A673 (cell line): ENCODE results near the gene SOX30. TPM values are rescaled to one million over a fixed set of nuclear protein-coding genes. Genes with fewer than 3 reads are reported as not detected.
"Not testable (repeated sequence)": the region's sequence is repeated elsewhere in the genome, so short reads cannot be mapped to it uniquely, and the experiment has no call there.

Experiments
- Bru-seq: library from RNA; stranded (reverse); fragments of 400-500 nt; gene quantifications from one replicate; lab custom pipeline; 2021; lab: Mats Ljungman, UMichigan
- BruChase-seq, 2 experiments: library from RNA; stranded (reverse); fragments of 400-500 nt; gene quantifications; one replicate each; lab custom pipeline; 2021; lab: Mats Ljungman, UMichigan
- BruUV-seq: library from RNA; stranded (reverse); fragments of 400-500 nt; replicated peaks from 2 replicates; lab custom pipeline; 2021; lab: Mats Ljungman, UMichigan
- CTCF ChIA-PET: fragments of 300-600 bp; sonication (Branson Sonifier 250); formaldehyde crosslinking; loops from one replicate; lab custom pipeline; 2022; ENCODE audit warnings: antibody characterized with exemption; lab: Charles Lee
- POLR2A ChIA-PET: fragments of 300-600 bp; sonication (Branson Sonifier 250); formaldehyde crosslinking; loops from one replicate; lab custom pipeline; 2022; ENCODE audit warnings: antibody characterized with exemption; ENCODE audit not compliant: low non-redundant PET; lab: Charles Lee
- DNase-seq: peaks from one replicate; pipeline ENCODE4 v3.0.0-alpha.2; 2015; ENCODE audit warnings: low spot score
- H3K27ac ChIP-seq: fragments of 200-600 bp; sonication (generic); 2 replicates; pipeline ENCODE4 v1.5.1; 2016; ENCODE audit warnings: mixed run types, low read depth, mild to moderate bottlenecking, mixed read lengths, antibody characterized with exemption, low read length; ENCODE audit not compliant: poor library complexity, severe bottlenecking
- H3K27me3 ChIP-seq: fragments of 200-600 bp; sonication (generic); replicated peaks from 2 replicates; pipeline ENCODE4 v1.6.1; 2017; ENCODE audit warnings: mixed run types, low read depth, mild to moderate bottlenecking, mixed read lengths, antibody characterized with exemption, low read length; ENCODE audit not compliant: insufficient read depth, poor library complexity
- H3K36me3 ChIP-seq: fragments of 200-600 bp; sonication (generic); 2 replicates; pipeline ENCODE4 v1.6.1; 2016; ENCODE audit warnings: mixed run types, mild to moderate bottlenecking, mixed read lengths, antibody characterized with exemption, low read length; ENCODE audit not compliant: insufficient read depth, poor library complexity, severe bottlenecking
- H3K4me1 ChIP-seq: fragments of 200-600 bp; sonication (generic); 2 replicates; pipeline ENCODE4 v1.6.1; 2017; ENCODE audit warnings: mixed run types, mild to moderate bottlenecking, mixed read lengths, antibody characterized with exemption, low read length; ENCODE audit not compliant: insufficient read depth, poor library complexity, severe bottlenecking
- H3K4me3 ChIP-seq: fragments of 200-600 bp; sonication (generic); 2 replicates; pipeline ENCODE4 v1.5.1; 2016; ENCODE audit warnings: low read depth, mixed run types, mild to moderate bottlenecking, mixed read lengths, low read length; ENCODE audit not compliant: poor library complexity, severe bottlenecking
- H3K9me3 ChIP-seq: fragments of 200-600 bp; sonication (generic); 2 replicates; pipeline ENCODE4 v1.6.1; 2016; ENCODE audit warnings: mixed run types, low read depth, mild to moderate bottlenecking, mixed read lengths, antibody characterized with exemption, low read length; ENCODE audit not compliant: poor library complexity, severe bottlenecking
- EZH2 ChIP-seq: fragments of 200-600 bp; sonication (generic); IDR thresholded peaks from 2 replicates; pipeline ENCODE4 v1.6.1; 2017; ENCODE audit warnings: borderline replicate concordance, low read depth, mild to moderate bottlenecking, mixed read lengths, antibody characterized with exemption, low read length; ENCODE audit not compliant: poor library complexity, severe bottlenecking
- intact Hi-C: fragments of 100-400 bp; cut with micrococcal nuclease; formaldehyde crosslinking; loops from one replicate; pipeline ENCODE4 v1.10.0; 2022; ENCODE audit not compliant: unreplicated experiment
- long read RNA-seq: library from polyadenylated mRNA; stranded (forward); transcript quantifications from one replicate; pipeline ENCODE4 v2.0.0, GENCODE V29; 2022
- total RNA-seq: library from RNA; stranded (reverse); gene quantifications from 2 replicates; pipeline ENCODE4 v1.2.3, GENCODE V29; 2021
- TF ChIP-seq, protein P1 (sequence below): fragments of 300-800, 200-600 bp; sonication (generic); conservative IDR thresholded peaks from 2 replicates; pipeline ENCODE4 v1.5.1; 2017; ENCODE audit warnings: low read depth, mild to moderate bottlenecking, antibody characterized with exemption, low read length, moderate library complexity, mixed read lengths

SOX30 gene
- total RNA-seq (not detected in 2 replicates), Bru-seq, nascent RNA (percentile 14 among the genes with signal in this experiment), BruChase-seq, experiment 1, labeled RNA remaining after a 2-hour chase (percentile 7 among the genes with signal in this experiment), BruChase-seq, experiment 2, labeled RNA remaining after a 6-hour chase (percentile 10 among the genes with signal in this experiment)
- long read RNA-seq, result 0 reads

DNA sequence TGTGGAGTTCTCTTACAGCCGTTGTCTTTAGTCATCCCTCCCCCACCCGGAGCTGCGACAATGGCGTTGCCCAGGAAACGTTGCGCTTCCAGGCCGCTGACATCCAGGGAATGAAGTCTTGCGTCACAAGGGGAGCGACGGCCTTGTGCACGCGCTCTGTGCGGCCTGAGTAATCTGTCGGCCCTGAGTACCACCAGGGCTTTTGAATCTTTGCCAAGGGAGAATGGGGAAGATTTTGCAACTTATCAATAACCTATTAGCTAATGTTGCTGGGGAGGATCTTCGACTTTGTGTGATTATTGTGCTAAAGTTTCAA, at the start of gene SOX30:
Gene SOX30 (minus strand): TSS at position 62 of the 316 bp plus-strand sequence. CDS start 360 bp downstream, outside the sequence.
- intact Hi-C loops, result no loop called here
- POLR2A ChIA-PET, result no interaction called here

DNA sequence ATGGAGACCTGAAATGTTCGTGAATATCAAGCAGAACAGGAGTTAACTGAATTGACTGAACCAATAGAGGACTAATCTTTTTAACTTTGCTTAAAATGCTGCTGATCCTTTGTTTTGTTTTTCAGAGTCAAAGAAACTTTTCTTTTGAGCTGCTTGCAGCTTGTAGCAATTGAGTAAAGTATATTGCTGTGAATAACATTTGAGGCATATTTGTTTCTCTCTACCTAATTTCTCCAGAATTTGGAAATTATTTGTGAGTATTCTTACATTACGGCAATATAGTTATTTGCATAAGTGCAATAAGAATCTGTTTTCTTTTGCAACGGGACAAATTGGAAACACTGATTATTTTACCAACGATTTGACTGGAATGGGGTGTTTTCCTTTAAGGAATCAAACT, 46.4 kb upstream of the SOX30 start:
- intact Hi-C loops, POLR2A ChIA-PET, DNase-seq, H3K36me3 ChIP-seq, BruUV-seq, H3K4me3 ChIP-seq, H3K27ac ChIP-seq, H3K4me1 ChIP-seq, H3K9me3 ChIP-seq, H3K27me3 ChIP-seq, CTCF ChIA-PET: not testable (repeated sequence)

More for the DNA sequence above, at the start of gene SOX30:
- DNase-seq, result no peak
- H3K36me3 ChIP-seq, result no peaks in the 10 kb centered on the region
- CTCF ChIA-PET, result no interaction called here
- H3K27ac ChIP-seq, result no peak within 1 kb of the TSS
- BruUV-seq, result no TSS peak
- H3K27me3 ChIP-seq, result no peaks in the 10 kb centered on the region
- H3K4me1 ChIP-seq, result no peaks in the 10 kb centered on the region
- H3K9me3 ChIP-seq, result peaks cover 2% of the 10 kb centered on the region
- H3K4me3 ChIP-seq, result no peak within 1 kb of the TSS
- TF ChIP-seq, protein P1, sequence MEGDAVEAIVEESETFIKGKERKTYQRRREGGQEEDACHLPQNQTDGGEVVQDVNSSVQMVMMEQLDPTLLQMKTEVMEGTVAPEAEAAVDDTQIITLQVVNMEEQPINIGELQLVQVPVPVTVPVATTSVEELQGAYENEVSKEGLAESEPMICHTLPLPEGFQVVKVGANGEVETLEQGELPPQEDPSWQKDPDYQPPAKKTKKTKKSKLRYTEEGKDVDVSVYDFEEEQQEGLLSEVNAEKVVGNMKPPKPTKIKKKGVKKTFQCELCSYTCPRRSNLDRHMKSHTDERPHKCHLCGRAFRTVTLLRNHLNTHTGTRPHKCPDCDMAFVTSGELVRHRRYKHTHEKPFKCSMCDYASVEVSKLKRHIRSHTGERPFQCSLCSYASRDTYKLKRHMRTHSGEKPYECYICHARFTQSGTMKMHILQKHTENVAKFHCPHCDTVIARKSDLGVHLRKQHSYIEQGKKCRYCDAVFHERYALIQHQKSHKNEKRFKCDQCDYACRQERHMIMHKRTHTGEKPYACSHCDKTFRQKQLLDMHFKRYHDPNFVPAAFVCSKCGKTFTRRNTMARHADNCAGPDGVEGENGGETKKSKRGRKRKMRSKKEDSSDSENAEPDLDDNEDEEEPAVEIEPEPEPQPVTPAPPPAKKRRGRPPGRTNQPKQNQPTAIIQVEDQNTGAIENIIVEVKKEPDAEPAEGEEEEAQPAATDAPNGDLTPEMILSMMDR, result no peak
- TF ChIP-seq EZH2, result no peak

DNA sequence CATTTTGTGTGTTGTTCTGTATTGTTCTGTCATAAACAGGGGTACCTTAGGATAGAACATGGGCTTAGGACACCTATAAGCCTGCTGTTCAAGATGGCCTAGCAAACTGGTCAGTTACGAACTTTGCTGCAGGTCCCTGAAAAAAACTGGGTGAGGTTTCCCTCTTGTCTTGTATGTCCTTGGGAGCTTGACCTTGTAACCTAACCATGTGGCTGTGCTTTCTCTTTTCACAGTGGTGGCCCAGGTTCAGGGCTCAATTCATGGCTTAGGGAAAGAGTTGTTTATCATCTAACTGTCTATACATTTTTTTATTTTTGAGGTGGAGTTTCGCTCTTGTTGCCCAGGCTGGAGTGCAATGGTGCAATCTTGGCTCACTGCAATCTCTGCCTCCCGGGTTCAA, 43.9 kb upstream of the SOX30 start:
- intact Hi-C loops, CTCF ChIA-PET, H3K9me3 ChIP-seq, DNase-seq, H3K27ac ChIP-seq, H3K4me1 ChIP-seq, H3K4me3 ChIP-seq, POLR2A ChIA-PET, H3K36me3 ChIP-seq, H3K27me3 ChIP-seq, BruUV-seq: not testable (repeated sequence)

DNA sequence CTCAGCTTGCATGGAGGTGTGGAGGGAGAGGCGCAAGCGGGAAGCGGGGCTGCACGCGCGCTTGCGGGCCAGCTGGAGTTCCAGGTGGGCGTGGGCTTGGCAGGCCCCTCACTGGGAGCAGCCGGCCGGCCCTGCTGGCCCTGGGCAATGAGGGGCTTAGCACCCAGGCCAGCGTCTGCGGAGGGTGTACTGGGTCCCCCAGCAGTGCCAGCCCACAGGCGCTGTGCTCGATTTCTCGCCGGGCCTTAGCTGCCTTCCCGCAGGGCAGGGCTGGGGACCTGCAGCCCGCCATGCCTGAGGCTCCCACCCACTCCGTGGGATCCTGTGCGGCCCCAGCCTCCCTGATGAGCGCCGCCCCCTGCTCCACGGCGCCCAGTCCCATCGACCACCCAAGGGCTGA, 41.6 kb upstream of the SOX30 start:
- H3K4me1 ChIP-seq, intact Hi-C loops, H3K27ac ChIP-seq, BruUV-seq, H3K27me3 ChIP-seq, H3K4me3 ChIP-seq, CTCF ChIA-PET, POLR2A ChIA-PET, H3K9me3 ChIP-seq, DNase-seq, H3K36me3 ChIP-seq: not testable (repeated sequence)
